GM18520 (cell line): Measurements from ENCODE around the gene GIGYF1.

Source experiments
- ATAC-seq: cut with Tn5 transposase; IDR thresholded peaks from one replicate; pipeline ENCODE4 v1.9.1; 2021; ENCODE audit not compliant: unreplicated experiment

GIGYF1 gene

GRCh38 chr7:100685631-100686145, 8.4 kb downstream of the GIGYF1 start:
- ATAC-seq, result no peak

- no peak for ATAC-seq
Observed at GRCh38 chr7:100685049-100685605, 8.9 kb downstream of the GIGYF1 start.

GRCh38 chr7:100684534-100685042, 9.5 kb downstream of the GIGYF1 start:
- ATAC-seq, result no peak

GRCh38 chr7:100683659-100684533, 10.2 kb downstream of the GIGYF1 start:
- ATAC-seq, result no peak

GRCh38 chr7:100682991-100683658, 10.9 kb downstream of the GIGYF1 start:
- no peak for ATAC-seq

GRCh38 chr7:100682228-100682741, 11.8 kb downstream of the GIGYF1 start:
- ATAC-seq, result no peak

GRCh38 chr7:100681491-100682227, 12.4 kb downstream of the GIGYF1 start:
- no peak for ATAC-seq

GRCh38 chr7:100680576-100681271, 13.3 kb downstream of the GIGYF1 start:
- ATAC-seq, result no peak

GRCh38 chr7:100679927-100680575, 14.0 kb downstream of the GIGYF1 start:
- no peak for ATAC-seq

- no peak for ATAC-seq
Observed at GRCh38 chr7:100679129-100679926, 14.7 kb downstream of the GIGYF1 start.

- ATAC-seq, result no peak
Observed at GRCh38 chr7:100678291-100678984, 15.6 kb downstream of the GIGYF1 start.

- ATAC-seq, result no peak
Observed at GRCh38 chr7:100677308-100678267, 16.5 kb downstream of the GIGYF1 start.

- no peak for ATAC-seq
Observed at GRCh38 chr7:100676501-100677306, 17.3 kb downstream of the GIGYF1 start.

- ATAC-seq, result peak; percentile 20
Observed at GRCh38 chr7:100675581-100676350, 18.3 kb downstream of the GIGYF1 start.

GRCh38 chr7:100675105-100675451, 19.0 kb downstream of the GIGYF1 start:
- no peak for ATAC-seq
